Activated naive CD4-positive, alpha-beta T cell treated with Interleukin-2 at 50 U/mL for 16 hours (primary cell): ENCODE data around the gene WFIKKN1.
A peak's percentile ranks its signal among the peaks of the same experiment; 100 is the strongest.

Source experiments
- DNase-seq: peaks from one replicate; pipeline ENCODE4 v3.0.0-alpha.2; 2020

WFIKKN1 gene

GRCh38 chr16:659618-660017, 28.8 kb downstream of the WFIKKN1 start:
- DNase-seq = no peak

GRCh38 chr16:660132-660458, 29.3 kb downstream of the WFIKKN1 start:
- DNase-seq = no peak

GRCh38 chr16:660459-661183, 29.8 kb downstream of the WFIKKN1 start:
- peak; percentile 66 for DNase-seq

GRCh38 chr16:661184-661821, 30.5 kb downstream of the WFIKKN1 start:
- DNase-seq = no peak

GRCh38 chr16:662095-662494, 31.3 kb downstream of the WFIKKN1 start:
- no peak for DNase-seq

- DNase-seq = no peak
Observed at GRCh38 chr16:662597-662996, 31.8 kb downstream of the WFIKKN1 start.

GRCh38 chr16:666572-666971, 35.8 kb downstream of the WFIKKN1 start:
- no peak for DNase-seq

- no peak for DNase-seq
Observed at GRCh38 chr16:667113-667779, 36.5 kb downstream of the WFIKKN1 start.

- DNase-seq = peak; percentile 94
Observed at GRCh38 chr16:667780-668518, 37.2 kb downstream of the WFIKKN1 start, which contains the start of gene RHOT2. RHOT2 (plus strand) TSS chr16:668132; CDS start chr16:668200, 68 bp downstream.

GRCh38 chr16:668519-669171, 37.9 kb downstream of the WFIKKN1 start:
- no peak for DNase-seq

GRCh38 chr16:669666-670065, 38.9 kb downstream of the WFIKKN1 start:
- DNase-seq = no peak

- DNase-seq = no peak
Observed at GRCh38 chr16:670485-671352, 39.9 kb downstream of the WFIKKN1 start.

GRCh38 chr16:671353-672131, 40.8 kb downstream of the WFIKKN1 start:
- no peak for DNase-seq

GRCh38 chr16:672371-672770, 41.6 kb downstream of the WFIKKN1 start:
- no peak for DNase-seq

- DNase-seq = no peak
Observed at GRCh38 chr16:672851-673250, 42.1 kb downstream of the WFIKKN1 start.

- DNase-seq = no peak
Observed at GRCh38 chr16:673399-673991, 42.7 kb downstream of the WFIKKN1 start.

GRCh38 chr16:674214-674881, 43.6 kb downstream of the WFIKKN1 start:
- DNase-seq = no peak

- peak; percentile 25 for DNase-seq
Observed at GRCh38 chr16:674968-675883, 44.4 kb downstream of the WFIKKN1 start, which contains the start of gene RHBDL1. RHBDL1 (plus strand) TSS chr16:675671; CDS start chr16:675791, 120 bp downstream.
